SK-N-SH treated with all-trans-retinoic acid at 6 μM for 48 hours (cell line): Measurements from ENCODE around the gene DDX50.
"Not testable (repeated sequence)": the region's sequence is repeated elsewhere in the genome, so short reads cannot be mapped to it uniquely, and the experiment has no call there.

Source experiments
- ATAC-seq: fragments of 200-7000 bp; cut with Tn5 transposase; 3 replicates; pipeline ENCODE4 v1.9.1; 2020; ENCODE audit warnings: mild to moderate bottlenecking, moderate library complexity
- ARNTL ChIP-seq: fragments of 450-650 bp; formaldehyde crosslinking; IDR thresholded peaks from 2 replicates; pipeline ENCODE4 v1.5.0; 2020; ENCODE audit warnings: low read depth, mild to moderate bottlenecking, moderate library complexity, borderline replicate concordance
- BACH2 ChIP-seq: fragments of 250-450 bp; sonication (Bioruptor Pico); IDR thresholded peaks from 2 replicates; pipeline ENCODE4 v1.9.0; 2021; ENCODE audit warnings: mild to moderate bottlenecking, borderline replicate concordance
- CREB5 ChIP-seq: fragments of 250-450 bp; sonication (Bioruptor Pico); IDR thresholded peaks from 2 replicates; pipeline ENCODE4 v1.5.1; 2020; ENCODE audit warnings: low read depth, mild to moderate bottlenecking, moderate library complexity
- CSDC2 ChIP-seq: fragments of 250-450 bp; sonication (Bioruptor Pico); IDR thresholded peaks from 2 replicates; pipeline ENCODE4 v1.5.0; 2020; ENCODE audit warnings: mild to moderate bottlenecking, moderate library complexity
- CSRNP3 ChIP-seq: fragments of 250-450 bp; sonication (Bioruptor Pico); IDR thresholded peaks from 2 replicates; pipeline ENCODE4 v1.5.1; 2021; ENCODE audit warnings: mild to moderate bottlenecking, moderate library complexity
- ESRRG ChIP-seq: fragments of 250-450 bp; sonication (Bioruptor Pico); IDR thresholded peaks from 2 replicates; pipeline ENCODE4 v1.6.1; 2021; ENCODE audit warnings: mild to moderate bottlenecking
- GLIS3 ChIP-seq: fragments of 250-450 bp; sonication (Bioruptor Pico); IDR thresholded peaks from 2 replicates; pipeline ENCODE4 v1.5.0; 2020; ENCODE audit warnings: mild to moderate bottlenecking, moderate library complexity
- ISL1 ChIP-seq: fragments of 250-450 bp; sonication (Bioruptor Pico); IDR thresholded peaks from 2 replicates; pipeline ENCODE4 v2.1.2; 2022; ENCODE audit warnings: mild to moderate bottlenecking, moderate library complexity
- OSR1 ChIP-seq: fragments of 250-450 bp; sonication (Bioruptor Pico); IDR thresholded peaks from 2 replicates; pipeline ENCODE4 v1.8.0; 2022; ENCODE audit warnings: moderate library complexity, mild to moderate bottlenecking, inconsistent platforms
- POU6F1 ChIP-seq: fragments of 250-450 bp; sonication (Bioruptor Pico); IDR thresholded peaks from 2 replicates; pipeline ENCODE4 v1.8.0; 2021; ENCODE audit warnings: low read depth, mild to moderate bottlenecking, moderate library complexity, borderline replicate concordance
- RARB ChIP-seq: fragments of 250-450 bp; sonication (Bioruptor Pico); IDR thresholded peaks from 2 replicates; pipeline ENCODE4 v1.8.0; 2021; ENCODE audit warnings: mild to moderate bottlenecking, moderate library complexity
- SNAI2 ChIP-seq: fragments of 250-450 bp; sonication (Bioruptor Pico); IDR thresholded peaks from 2 replicates; pipeline ENCODE4 v1.5.0; 2020; ENCODE audit warnings: mild to moderate bottlenecking, moderate library complexity
- TCF4 ChIP-seq: fragments of 250-450 bp; sonication (Bioruptor Pico); IDR thresholded peaks from 2 replicates; pipeline ENCODE4 v1.8.0; 2021; ENCODE audit warnings: mild to moderate bottlenecking, moderate library complexity, borderline replicate concordance
- TOX ChIP-seq: fragments of 250-450 bp; sonication (Bioruptor Pico); IDR thresholded peaks from 2 replicates; pipeline ENCODE4 v1.8.0; 2021; ENCODE audit warnings: mild to moderate bottlenecking, moderate library complexity, borderline replicate concordance
- TSHZ2 ChIP-seq: fragments of 250-450 bp; sonication (Bioruptor Pico); IDR thresholded peaks from 2 replicates; pipeline ENCODE4 v1.5.0; 2020; ENCODE audit warnings: mild to moderate bottlenecking, moderate library complexity
- ZC3H10 ChIP-seq: fragments of 250-450 bp; sonication (Bioruptor Pico); IDR thresholded peaks from 2 replicates; pipeline ENCODE4 v1.5.1; 2021; ENCODE audit warnings: mild to moderate bottlenecking, moderate library complexity
- ZFP3 ChIP-seq: fragments of 250-450 bp; sonication (Bioruptor Pico); IDR thresholded peaks from 2 replicates; pipeline ENCODE4 v1.5.0; 2020; ENCODE audit warnings: mild to moderate bottlenecking, moderate library complexity
- ZFP30 ChIP-seq: fragments of 450-650 bp; formaldehyde crosslinking; IDR thresholded peaks from 2 replicates; pipeline ENCODE4 v1.5.0; 2022; ENCODE audit warnings: mild to moderate bottlenecking, moderate library complexity
- ZNF565 ChIP-seq: fragments of 450-650 bp; formaldehyde crosslinking; conservative IDR thresholded peaks from 2 replicates; pipeline ENCODE4 v1.5.0; 2020; ENCODE audit warnings: low read depth, mild to moderate bottlenecking, moderate library complexity
- ZNF70 ChIP-seq: fragments of 450-650 bp; formaldehyde crosslinking; IDR thresholded peaks from 2 replicates; pipeline ENCODE4 v1.5.0; 2020; ENCODE audit warnings: mild to moderate bottlenecking, moderate library complexity
- ZNF8 ChIP-seq: fragments of 450-650 bp; formaldehyde crosslinking; IDR thresholded peaks from 2 replicates; pipeline ENCODE4 v1.5.0; 2020; ENCODE audit warnings: mild to moderate bottlenecking, moderate library complexity

The DDX50 gene

GRCh38 chr10:68861253-68861652, 39.9 kb upstream of the DDX50 start:
- ATAC-seq: no peak
- TF ChIP-seq SNAI2 (CRISPR knock-in tag): no peak
- no peak for TF ChIP-seq CREB5 (CRISPR knock-in tag)
- TF ChIP-seq TCF4: no peak
- TF ChIP-seq BACH2 (CRISPR knock-in tag): no peak
- TF ChIP-seq TOX (CRISPR knock-in tag): no peak
- no peak for TF ChIP-seq CSDC2 (CRISPR knock-in tag)
- TF ChIP-seq ZFP30 (CRISPR knock-in tag): no peak
- no peak for TF ChIP-seq RARB (CRISPR knock-in tag)
- TF ChIP-seq ESRRG (CRISPR knock-in tag): no peak
- TF ChIP-seq POU6F1 (CRISPR knock-in tag): no peak
- no peak for TF ChIP-seq TSHZ2 (CRISPR knock-in tag)
- no peak for TF ChIP-seq ZNF70
- no peak for TF ChIP-seq ZFP3
- TF ChIP-seq ZNF8 (CRISPR knock-in tag): no peak
- no peak for TF ChIP-seq OSR1 (CRISPR knock-in tag)
- no peak for TF ChIP-seq CSRNP3 (CRISPR knock-in tag)
- no peak for TF ChIP-seq ZNF565
- no peak for TF ChIP-seq ARNTL
- TF ChIP-seq GLIS3 (CRISPR knock-in tag): no peak
- no peak for TF ChIP-seq ZC3H10

- ATAC-seq: no peak
Measured at GRCh38 chr10:68864611-68865010, 36.5 kb upstream of the DDX50 start.

GRCh38 chr10:68868173-68868572, 32.9 kb upstream of the DDX50 start:
- not testable (repeated sequence) for ATAC-seq

More at GRCh38 chr10:68864611-68865010, 36.5 kb upstream of the DDX50 start:
- TF ChIP-seq ZFP3: no peak
- no peak for TF ChIP-seq RARB (CRISPR knock-in tag)
- TF ChIP-seq CSRNP3 (CRISPR knock-in tag): no peak
- no peak for TF ChIP-seq OSR1 (CRISPR knock-in tag)
- no peak for TF ChIP-seq ZFP30 (CRISPR knock-in tag)
- no peak for TF ChIP-seq ISL1 (CRISPR knock-in tag)
- TF ChIP-seq ESRRG (CRISPR knock-in tag): no peak
- no peak for TF ChIP-seq POU6F1 (CRISPR knock-in tag)
- no peak for TF ChIP-seq ZNF565
- no peak for TF ChIP-seq CREB5 (CRISPR knock-in tag)
- no peak for TF ChIP-seq CSDC2 (CRISPR knock-in tag)
